Kidney (tissue), 14 donors: ENCODE results near the gene IL15. TPM values are rescaled to one million over a fixed set of nuclear protein-coding genes. Genes with fewer than 3 reads are reported as not detected.
"Not testable (repeated sequence)": the region's sequence is repeated elsewhere in the genome, so short reads cannot be mapped to it uniquely, and the experiment has no call there.

Source experiments
- DNase-seq, 5 donors: peaks; one replicate each; pipeline ENCODE4 v3.0.0-alpha.2; 2013 to 2020
- FAIRE-seq: peaks from 2 replicates; lab custom pipeline; 2012; peaks lifted over from hg19 to GRCh38; lab: Jason Lieb, UNC
- H3K27ac ChIP-seq, 2 donors: one replicate each; pipeline ENCODE4 v1.7.0; 2013; ENCODE audit warnings: low read depth in 2 of 2, low read length in 2 of 2, inconsistent platforms in 1 of 2
- H3K27me3 ChIP-seq: one replicate; pipeline ENCODE4 v1.7.1; 2013; ENCODE audit warnings: low read length, inconsistent platforms; ENCODE audit not compliant: control insufficient read depth, insufficient read depth
- H3K36me3 ChIP-seq, 3 donors: one replicate each; pipeline versions ENCODE4 v1.7.0 to v1.7.1; 2013; ENCODE audit warnings: low read length in 3 of 3, control low read depth in 1 of 3, inconsistent platforms in 1 of 3; ENCODE audit not compliant: insufficient read depth in 3 of 3, control insufficient read depth in 2 of 3
- H3K4me1 ChIP-seq, 3 donors: one replicate each; pipeline versions ENCODE4 v1.7.0 to v1.7.1; 2013; ENCODE audit warnings: low read length in 3 of 3, inconsistent platforms in 1 of 3, low read depth in 1 of 3; ENCODE audit not compliant: control insufficient read depth in 2 of 3, insufficient read depth in 2 of 3
- H3K4me3 ChIP-seq, 3 donors: one replicate each; pipeline versions ENCODE4 v1.7.0 to v1.8.1; 2013; ENCODE audit warnings: low read length in 3 of 3, control low read depth in 1 of 3, inconsistent platforms in 1 of 3
- H3K9ac ChIP-seq, 3 donors: one replicate each; pipeline versions ENCODE4 v1.7.0 to v1.7.1; 2013; ENCODE audit warnings: low read length in 3 of 3, control low read depth in 1 of 3, inconsistent platforms in 1 of 3
- H3K9me3 ChIP-seq, 3 donors: one replicate each; pipeline versions ENCODE4 v1.7.0 to v1.7.1; 2013; ENCODE audit warnings: low read length in 3 of 3, control low read depth in 1 of 3, inconsistent platforms in 1 of 3; ENCODE audit not compliant: control insufficient read depth in 2 of 3, insufficient read depth in 1 of 3
- CTCF ChIP-seq: IDR thresholded peaks from 3 replicates; pipeline ENCODE4 v1.5.1; 2012; ENCODE audit warnings: mild to moderate bottlenecking, moderate library complexity, borderline replicate concordance; ENCODE audit not compliant: insufficient read depth; ENCODE audit errors: extremely low read depth
- intact Hi-C: fragments of 100-400 bp; cut with DNase I; formaldehyde crosslinking; loops from one replicate; pipeline ENCODE4 v1.11.1; 2022
- polyA plus RNA-seq: library from polyadenylated mRNA; stranded (reverse); fragments of 350-450 nt; fragmentation: Illumina TruSeq; extraction: RNeasy Lipid Tissue Mini Kit (QIAGEN cat#74804); gene quantifications from one replicate; pipeline ENCODE4 v1.2.3, GENCODE V29; 2014; ENCODE audit warnings: low read depth, low replicate concordance; ENCODE audit not compliant: insufficient read depth
- total RNA-seq: library from RNA; stranded (reverse); fragmentation: NEBNext Ultra II Directional; extraction: Animal tissue kit (Norgen Biotek cat#: 25700); gene quantifications from one replicate; pipeline ENCODE4 v1.2.1, GENCODE V29; 2021
- donor health status: control.
- donor health status: control.
- donor health status: control.
- donor health status: control.
- donor health status: control.
- donor health status: DM: yes; HTN: yes; CAD: no.
- donor health status: Normal renal cell carcinoma (clear cell type).

Gene IL15
- total and polyA plus RNA-seq, 2 donors from 2014 or later = 4.8 to 6.4 TPM

- no peaks in the 10 kb centered on the region for H3K36me3 ChIP-seq
- no peaks in the 10 kb centered on the region for H3K4me1 ChIP-seq
- FAIRE-seq (no peak), DNase-seq (no peak)
- no peak for TF ChIP-seq CTCF
- no peak overlapping the region for H3K4me3 ChIP-seq
- intact Hi-C loops = no loop called here
- H3K27me3 ChIP-seq = no peaks in the 10 kb centered on the region
- no peak overlapping the region for H3K27ac ChIP-seq
- H3K9ac ChIP-seq = no peak overlapping the region
- H3K9me3 ChIP-seq = no peaks in the 10 kb centered on the region
These were observed 36.5 kb upstream of the IL15 start for GRCh38 chr4:141599853-141600252.

GRCh38 chr4:141604683-141605082 lies 31.7 kb upstream of the IL15 start:
- H3K27ac ChIP-seq, FAIRE-seq, H3K4me3 ChIP-seq, H3K27me3 ChIP-seq, H3K9ac ChIP-seq, H3K9me3 ChIP-seq, H3K4me1 ChIP-seq, intact Hi-C loops, H3K36me3 ChIP-seq, DNase-seq: not testable (repeated sequence)

- Histone ChIP-seq H3K27ac (no peak overlapping the region), H3K36me3 (no peaks in the 10 kb centered on the region), H3K4me3 (no peak overlapping the region), H3K9me3 (no peaks in the 10 kb centered on the region), H3K27me3 (no peaks in the 10 kb centered on the region), H3K4me1 (no peaks in the 10 kb centered on the region), H3K9ac (no peak overlapping the region)
- TF ChIP-seq CTCF = no peak
- DNase-seq (peak in 1 of 5 donors; percentile 61), FAIRE-seq (no peak)
- intact Hi-C loops = no loop called here
These were observed 30.9 kb upstream of the IL15 start for GRCh38 chr4:141605425-141605856.

GRCh38 chr4:141609243-141609642 lies 27.1 kb upstream of the IL15 start:
- H3K9me3 ChIP-seq = no peaks in the 10 kb centered on the region
- H3K4me1 ChIP-seq = no peaks in the 10 kb centered on the region
- no peak for DNase-seq
- no peaks in the 10 kb centered on the region for H3K36me3 ChIP-seq
- H3K27ac ChIP-seq = no peak overlapping the region
- TF ChIP-seq CTCF = no peak
- H3K4me3 ChIP-seq = no peak overlapping the region
- H3K9ac ChIP-seq = no peak overlapping the region
- FAIRE-seq = no peak
- no peaks in the 10 kb centered on the region for H3K27me3 ChIP-seq
- intact Hi-C loops = no loop called here
